GM21390 (cell line): Measurements from ENCODE around the gene GLIPR1L1.
"Not testable (repeated sequence)": the region's sequence is repeated elsewhere in the genome, so short reads cannot be mapped to it uniquely, and the experiment has no call there.

Experiments
- ATAC-seq: cut with Tn5 transposase; IDR thresholded peaks from one replicate; pipeline ENCODE4 v1.9.1; 2021; ENCODE audit not compliant: unreplicated experiment

The GLIPR1L1 gene

DNA sequence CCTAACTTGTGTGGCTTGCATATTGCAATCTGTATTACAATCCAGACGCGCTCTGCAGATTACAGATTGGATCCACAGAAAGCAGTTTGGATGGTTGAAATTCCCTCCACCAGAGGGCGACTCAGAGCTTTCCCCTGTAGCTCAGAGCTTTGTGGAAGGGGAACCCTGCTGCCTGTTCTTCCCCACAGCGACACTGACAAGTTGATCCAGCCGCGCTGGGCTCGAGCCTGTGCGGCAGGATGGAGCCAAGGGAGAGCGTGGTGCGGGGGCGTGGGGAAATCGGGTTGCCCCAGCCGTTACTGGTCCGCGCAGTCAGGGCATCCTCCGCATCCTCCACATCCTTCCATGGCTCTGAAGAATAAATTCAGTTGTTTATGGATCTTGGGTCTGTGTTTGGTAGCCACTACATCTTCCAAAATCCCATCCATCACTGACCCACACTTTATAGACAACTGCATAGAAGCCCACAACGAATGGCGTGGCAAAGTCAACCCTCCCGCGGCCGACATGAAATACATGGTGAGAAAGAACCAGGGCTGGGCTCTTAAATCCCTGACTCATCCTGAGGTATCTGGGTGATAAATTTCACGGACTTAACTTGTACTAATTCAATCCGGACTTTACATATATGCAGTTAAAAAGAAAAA lies at the start of gene GLIPR1L1:
GLIPR1L1 (plus strand) TSS at position 287 of the 647 bp plus-strand sequence; CDS start at position 346, 59 bp downstream.
- ATAC-seq = peak; percentile 60

DNA sequence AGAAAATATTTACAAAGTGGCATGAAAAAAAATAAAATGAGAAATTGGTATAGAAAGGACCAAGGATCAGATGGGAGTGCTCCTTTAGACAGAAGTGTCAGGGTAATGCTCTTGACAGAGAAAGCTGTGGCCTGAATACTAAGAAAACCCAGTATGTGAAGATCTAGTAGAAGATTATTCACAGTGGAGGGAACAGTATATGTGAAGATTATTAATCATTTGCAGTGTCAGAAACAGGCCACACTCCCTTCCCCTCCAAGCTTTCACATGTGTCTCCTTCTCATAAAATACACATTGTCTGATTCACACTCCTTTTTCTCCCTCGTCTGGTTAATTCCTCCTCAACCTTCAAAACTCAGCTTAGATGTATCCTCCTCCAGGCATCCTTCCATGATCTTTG lies 45.6 kb upstream of the GLIPR1L1 start:
- no peak for ATAC-seq

DNA sequence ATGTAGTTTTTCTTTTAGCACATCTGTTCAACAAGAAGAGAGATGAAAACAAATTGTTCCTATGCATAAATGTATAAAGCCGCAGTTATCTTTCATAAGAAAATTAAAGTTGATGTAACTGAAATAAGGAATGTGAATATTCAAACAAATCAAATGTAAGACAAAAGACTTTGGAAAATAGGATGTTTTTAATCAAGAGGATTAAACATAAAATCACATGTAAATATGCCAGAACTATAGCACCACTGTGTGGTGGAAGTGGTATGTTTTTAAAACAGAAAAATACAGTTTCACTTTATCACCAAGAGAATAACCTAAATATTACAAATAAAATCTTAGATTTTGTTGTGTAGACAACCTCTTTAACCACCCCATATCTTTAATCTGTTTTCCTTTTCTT lies 44.7 kb upstream of the GLIPR1L1 start:
- ATAC-seq = no peak

GRCh38 chr12:75291014-75291413 lies 43.5 kb upstream of the GLIPR1L1 start:
- no peak for ATAC-seq

- no peak for ATAC-seq
Measured at GRCh38 chr12:75294336-75294735, 40.1 kb upstream of the GLIPR1L1 start.

DNA sequence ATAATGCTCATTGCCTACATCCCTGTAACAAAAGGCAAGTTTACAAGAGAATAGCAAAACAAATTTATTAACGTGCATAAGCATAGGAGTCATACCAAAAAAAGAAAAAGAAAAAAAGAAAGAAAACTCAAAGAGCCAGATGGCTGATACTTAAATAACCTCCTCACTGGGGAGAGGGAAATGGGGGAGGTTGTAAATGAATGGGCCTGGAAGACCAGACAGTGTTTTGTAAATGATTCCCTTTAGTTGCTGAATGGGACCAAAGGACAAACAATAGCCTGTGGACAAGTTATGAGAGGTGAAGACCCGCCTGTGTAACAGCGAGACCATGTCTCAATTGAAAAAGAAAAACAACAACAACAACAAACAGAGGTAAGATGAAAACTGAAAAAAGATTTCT lies 39.7 kb upstream of the GLIPR1L1 start:
- no peak for ATAC-seq

GRCh38 chr12:75302225-75302624 lies 32.2 kb upstream of the GLIPR1L1 start:
- no peak for ATAC-seq

- no peak for ATAC-seq
Measured at GRCh38 chr12:75302781-75303180, 31.7 kb upstream of the GLIPR1L1 start.

DNA sequence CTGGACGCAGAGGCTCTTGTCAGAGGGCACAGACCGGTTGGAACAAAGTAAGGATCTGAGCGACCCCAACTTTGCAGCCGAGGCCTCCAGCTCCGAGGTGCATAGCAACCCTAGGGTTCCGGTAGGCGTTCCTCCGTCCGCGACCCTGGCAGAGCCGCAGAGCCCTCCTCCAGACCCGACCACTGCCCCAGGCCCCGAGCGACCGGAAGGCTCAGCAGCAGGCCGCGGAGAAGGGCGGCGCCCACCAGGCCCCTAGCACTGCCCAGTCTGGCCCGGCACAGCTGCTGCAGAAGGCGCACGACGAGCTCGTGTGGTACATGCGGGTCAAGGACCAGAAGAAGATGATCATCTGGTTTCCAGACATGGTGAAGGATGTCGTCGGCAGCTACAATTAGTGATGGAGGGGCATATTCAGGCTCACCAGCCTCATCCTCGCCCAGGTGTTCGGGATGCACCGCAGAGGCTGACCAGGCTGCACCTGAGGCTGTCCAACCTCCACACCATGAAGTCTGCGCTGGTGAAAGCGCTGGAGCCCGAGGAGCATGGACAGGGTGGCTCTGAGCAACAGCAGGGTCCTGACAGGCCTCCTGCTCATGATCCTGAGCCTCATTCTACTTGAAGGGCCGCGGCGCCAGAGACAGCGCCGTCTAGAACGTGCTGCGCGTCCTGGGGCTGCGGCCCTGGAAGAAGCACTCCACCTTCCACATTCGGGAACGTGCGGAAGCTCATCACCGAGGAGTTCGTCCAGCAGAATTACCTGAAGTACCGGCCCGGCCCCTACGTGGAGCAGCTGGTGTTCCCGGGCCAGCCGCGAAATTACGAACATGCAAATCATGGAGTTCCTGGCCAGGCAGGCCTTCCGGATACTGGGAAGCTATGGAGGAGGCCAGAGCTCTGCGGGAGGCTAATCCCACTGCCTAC lies 28.8 kb upstream of the GLIPR1L1 start:
- ATAC-seq = no peak

- no peak for ATAC-seq
Measured at GRCh38 chr12:75308279-75308678, 26.2 kb upstream of the GLIPR1L1 start.

DNA sequence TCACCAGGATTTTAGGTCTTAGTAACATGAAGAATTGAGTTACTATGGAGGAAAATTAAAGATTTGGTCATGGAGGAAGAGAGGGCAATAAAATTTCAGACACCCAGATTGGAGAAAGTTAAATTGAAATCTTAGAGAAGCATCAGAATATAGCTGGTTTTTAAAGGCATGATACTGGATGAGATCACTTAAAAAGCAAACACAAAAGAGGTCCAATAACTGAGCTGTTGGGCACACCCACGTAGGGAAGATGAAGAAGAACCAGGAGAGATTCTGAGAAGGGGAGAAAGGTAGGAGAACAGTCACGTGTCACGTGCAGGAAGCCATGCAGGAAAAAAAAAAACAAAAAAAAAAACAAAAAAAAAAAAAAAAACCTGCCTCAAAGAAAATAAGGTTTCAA lies 23.1 kb upstream of the GLIPR1L1 start:
- no peak for ATAC-seq

DNA sequence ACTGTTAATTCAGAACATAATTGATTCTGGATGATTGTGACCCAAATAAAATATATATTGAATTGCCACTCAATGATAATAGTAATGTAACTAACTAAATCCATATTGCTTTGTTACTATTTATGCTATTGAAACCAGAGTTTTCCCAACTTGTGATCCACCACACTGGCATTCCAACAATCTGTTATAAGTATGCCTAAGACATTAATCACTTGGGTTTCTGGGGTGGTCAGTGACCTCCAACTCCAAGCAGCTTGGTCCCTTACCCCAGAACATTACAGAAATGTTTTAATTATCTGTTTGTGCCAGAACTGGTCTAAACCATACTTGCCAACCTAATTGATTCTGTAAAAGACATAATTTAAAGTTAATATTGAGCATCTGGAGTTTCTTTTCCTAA lies 19.0 kb upstream of the GLIPR1L1 start:
- no peak for ATAC-seq

- no peak for ATAC-seq
Measured at GRCh38 chr12:75317784-75318183, 16.7 kb upstream of the GLIPR1L1 start.

DNA sequence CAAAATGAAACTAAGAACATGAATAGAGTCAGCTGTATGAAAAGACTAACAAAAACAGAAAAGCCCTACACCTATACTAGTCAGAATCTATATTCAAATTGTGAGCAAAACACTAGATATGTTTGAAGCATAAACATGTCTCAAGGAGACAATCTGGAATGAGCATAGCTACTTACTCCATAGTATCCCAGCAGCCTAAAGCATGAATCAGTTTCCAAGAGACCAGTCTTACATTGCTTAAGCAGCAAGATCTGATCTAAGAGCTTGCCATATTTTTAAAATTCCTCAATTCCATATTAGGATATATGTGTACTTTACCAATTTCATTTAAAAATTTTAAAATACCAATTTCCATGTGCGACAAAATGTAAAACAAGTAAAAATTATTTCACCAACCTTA lies 12.0 kb upstream of the GLIPR1L1 start:
- no peak for ATAC-seq

GRCh38 chr12:75323663-75324062 lies 10.8 kb upstream of the GLIPR1L1 start:
- no peak for ATAC-seq

GRCh38 chr12:75327642-75328041 lies 6.8 kb upstream of the GLIPR1L1 start:
- ATAC-seq = no peak

DNA sequence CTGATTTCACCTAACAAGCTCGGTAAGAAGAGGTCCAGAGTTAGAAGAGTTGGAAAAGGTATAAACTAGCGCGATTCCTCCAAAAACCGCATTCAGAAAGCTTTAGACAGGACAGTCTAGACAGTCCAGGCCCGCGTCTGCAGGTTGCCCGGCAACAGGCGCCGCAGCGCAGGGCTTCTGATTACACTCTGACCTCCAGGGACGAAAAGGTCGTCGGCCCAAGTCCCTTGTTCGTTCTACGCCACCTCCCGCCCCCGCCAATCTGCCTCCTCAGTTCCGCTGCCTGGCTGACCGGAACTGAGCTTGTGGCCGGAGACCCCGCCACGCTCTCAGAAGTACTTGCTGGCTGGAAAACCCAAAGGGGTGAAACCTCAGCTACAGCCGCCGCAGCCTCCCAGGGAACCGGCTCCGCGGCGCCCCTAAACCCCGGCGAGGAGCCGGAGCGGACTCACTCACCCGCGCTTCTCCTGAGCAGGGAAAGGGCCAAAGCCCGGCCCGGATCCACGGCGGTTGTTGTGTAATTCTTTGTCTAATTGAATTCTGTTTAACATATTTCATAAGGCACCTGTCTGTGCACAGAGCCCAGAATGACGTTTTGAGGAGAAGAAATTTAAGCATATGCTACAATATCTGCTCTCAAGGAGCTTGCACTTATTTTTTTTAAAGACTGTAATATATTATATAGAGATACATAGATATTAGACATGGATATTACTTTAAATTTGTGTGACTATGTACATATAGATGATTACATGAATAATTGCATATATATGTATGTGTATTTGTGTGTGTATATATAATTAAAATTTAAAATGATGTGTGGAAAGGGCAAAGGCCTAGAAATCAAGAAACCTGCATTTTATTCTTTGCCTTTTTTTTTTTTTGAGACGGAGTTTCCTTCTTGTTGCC lies 4.3 kb upstream of the GLIPR1L1 start, which contains the start of gene CAPS2:
CAPS2 (minus strand) TSS at position 407 of the 909 bp plus-strand sequence. CDS start 3,826 bp downstream, outside the sequence.
- peak; percentile 87 for ATAC-seq

DNA sequence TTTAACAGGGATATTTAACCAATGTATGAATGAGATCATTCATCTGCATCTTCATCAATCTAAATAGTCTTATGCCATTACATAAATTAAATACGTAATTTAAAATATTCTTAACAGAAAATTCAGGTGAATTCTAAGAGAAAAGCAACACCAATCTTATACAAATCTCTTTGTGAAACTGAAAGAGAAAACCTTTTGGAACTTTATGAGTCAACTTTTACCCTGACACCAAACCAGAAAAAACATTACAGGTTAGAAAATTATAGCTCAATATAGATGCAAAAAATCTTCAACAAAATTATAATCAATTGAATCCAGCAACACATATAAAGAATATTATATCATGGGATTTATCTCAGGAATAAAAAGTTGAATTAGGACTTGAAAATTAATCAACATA lies 3.4 kb downstream of the GLIPR1L1 start:
- peak; percentile 55 for ATAC-seq

- ATAC-seq = no peak
Measured at GRCh38 chr12:75341873-75342272, 7.4 kb downstream of the GLIPR1L1 start.

DNA sequence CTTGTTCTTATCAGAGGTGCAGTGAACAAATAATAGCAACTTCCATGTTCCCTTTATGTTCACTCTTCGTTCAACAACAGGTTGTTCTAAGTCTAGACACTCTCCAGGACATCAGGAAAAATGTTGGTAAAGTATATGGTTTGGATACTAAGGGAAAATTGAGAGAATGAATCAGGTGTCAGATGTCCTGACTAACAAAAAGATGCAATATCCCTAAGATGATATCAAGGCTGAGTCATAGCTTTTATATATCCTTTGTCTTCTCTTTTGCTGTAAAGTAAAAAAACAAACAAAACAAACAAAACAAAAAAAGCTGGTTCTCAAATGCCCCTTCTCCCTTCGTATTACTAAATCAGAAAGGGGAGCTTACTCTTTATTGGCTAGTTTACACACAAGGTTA lies 11.1 kb downstream of the GLIPR1L1 start:
- ATAC-seq = no peak

GRCh38 chr12:75346215-75346614 lies 11.7 kb downstream of the GLIPR1L1 start:
- ATAC-seq = not testable (repeated sequence)
